Kidney (tissue), 14 donors: ENCODE results near the gene CETP. TPM values are rescaled to one million over a fixed set of nuclear protein-coding genes. Genes with fewer than 3 reads are reported as not detected.

Source experiments
- DNase-seq, 5 donors: peaks; one replicate each; pipeline ENCODE4 v3.0.0-alpha.2; 2013 to 2020
- FAIRE-seq: peaks from 2 replicates; lab custom pipeline; 2012; peaks lifted over from hg19 to GRCh38; lab: Jason Lieb, UNC
- H3K27ac ChIP-seq, 2 donors: one replicate each; pipeline ENCODE4 v1.7.0; 2013; ENCODE audit warnings: low read depth in 2 of 2, low read length in 2 of 2, inconsistent platforms in 1 of 2
- H3K27me3 ChIP-seq: one replicate; pipeline ENCODE4 v1.7.1; 2013; ENCODE audit warnings: low read length, inconsistent platforms; ENCODE audit not compliant: control insufficient read depth, insufficient read depth
- H3K36me3 ChIP-seq, 3 donors: one replicate each; pipeline versions ENCODE4 v1.7.0 to v1.7.1; 2013; ENCODE audit warnings: low read length in 3 of 3, control low read depth in 1 of 3, inconsistent platforms in 1 of 3; ENCODE audit not compliant: insufficient read depth in 3 of 3, control insufficient read depth in 2 of 3
- H3K4me1 ChIP-seq, 3 donors: one replicate each; pipeline versions ENCODE4 v1.7.0 to v1.7.1; 2013; ENCODE audit warnings: low read length in 3 of 3, inconsistent platforms in 1 of 3, low read depth in 1 of 3; ENCODE audit not compliant: control insufficient read depth in 2 of 3, insufficient read depth in 2 of 3
- H3K4me3 ChIP-seq, 3 donors: one replicate each; pipeline versions ENCODE4 v1.7.0 to v1.8.1; 2013; ENCODE audit warnings: low read length in 3 of 3, control low read depth in 1 of 3, inconsistent platforms in 1 of 3
- H3K9ac ChIP-seq, 3 donors: one replicate each; pipeline versions ENCODE4 v1.7.0 to v1.7.1; 2013; ENCODE audit warnings: low read length in 3 of 3, control low read depth in 1 of 3, inconsistent platforms in 1 of 3
- H3K9me3 ChIP-seq, 3 donors: one replicate each; pipeline versions ENCODE4 v1.7.0 to v1.7.1; 2013; ENCODE audit warnings: low read length in 3 of 3, control low read depth in 1 of 3, inconsistent platforms in 1 of 3; ENCODE audit not compliant: control insufficient read depth in 2 of 3, insufficient read depth in 1 of 3
- CTCF ChIP-seq: IDR thresholded peaks from 3 replicates; pipeline ENCODE4 v1.5.1; 2012; ENCODE audit warnings: mild to moderate bottlenecking, moderate library complexity, borderline replicate concordance; ENCODE audit not compliant: insufficient read depth; ENCODE audit errors: extremely low read depth
- intact Hi-C: fragments of 100-400 bp; cut with DNase I; formaldehyde crosslinking; loops from one replicate; pipeline ENCODE4 v1.11.1; 2022
- polyA plus RNA-seq: library from polyadenylated mRNA; stranded (reverse); fragments of 350-450 nt; fragmentation: Illumina TruSeq; extraction: RNeasy Lipid Tissue Mini Kit (QIAGEN cat#74804); gene quantifications from one replicate; pipeline ENCODE4 v1.2.3, GENCODE V29; 2014; ENCODE audit warnings: low read depth, low replicate concordance; ENCODE audit not compliant: insufficient read depth
- total RNA-seq: library from RNA; stranded (reverse); fragmentation: NEBNext Ultra II Directional; extraction: Animal tissue kit (Norgen Biotek cat#: 25700); gene quantifications from one replicate; pipeline ENCODE4 v1.2.1, GENCODE V29; 2021
- donor health status: control.
- donor health status: control.
- donor health status: control.
- donor health status: control.
- donor health status: control.
- donor health status: DM: yes; HTN: yes; CAD: no.
- donor health status: Normal renal cell carcinoma (clear cell type).

The CETP gene
- total and polyA plus RNA-seq, 2 donors from 2014 or later, result 1.3 to 2.1 TPM

GRCh38 chr16:57013229-57013628, 51.5 kb downstream of the CETP start:
- H3K4me3 ChIP-seq, result no peak overlapping the region
- no peak for TF ChIP-seq CTCF
- no peaks in the 10 kb centered on the region for H3K36me3 ChIP-seq
- FAIRE-seq, result no peak
- H3K4me1 ChIP-seq, result no peaks in the 10 kb centered on the region
- intact Hi-C loops, result no loop called here
- no peaks in the 10 kb centered on the region for H3K9me3 ChIP-seq
- no peaks in the 10 kb centered on the region for H3K27me3 ChIP-seq
- no peak overlapping the region for H3K9ac ChIP-seq
- H3K27ac ChIP-seq, result no peak overlapping the region
- no peak for DNase-seq

DNA sequence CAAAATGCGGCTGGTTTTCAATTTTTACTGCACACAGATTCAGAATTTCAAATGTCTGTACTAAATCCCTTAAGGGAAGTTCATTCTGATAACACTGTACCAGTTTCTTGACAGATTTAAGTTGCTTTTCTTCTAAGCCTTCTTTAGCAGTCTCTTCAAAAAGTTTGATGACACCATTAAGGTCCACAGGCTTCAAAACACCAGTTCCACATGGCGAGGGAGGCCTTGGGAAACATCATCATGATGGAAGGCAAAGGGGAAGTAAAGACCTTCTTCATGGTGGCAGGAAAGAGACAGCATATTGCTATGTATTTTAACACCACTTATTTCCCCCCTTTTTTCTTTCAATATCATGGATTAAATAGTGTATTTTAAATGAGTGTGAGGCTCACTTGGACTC, 52.2 kb downstream of the CETP start:
- FAIRE-seq, result no peak
- no peak for DNase-seq
- no peak overlapping the region for H3K27ac ChIP-seq
- H3K27me3 ChIP-seq, result no peaks in the 10 kb centered on the region
- no peak overlapping the region for H3K9ac ChIP-seq
- intact Hi-C loops, result no loop called here
- no peaks in the 10 kb centered on the region for H3K9me3 ChIP-seq
- no peak overlapping the region for H3K4me3 ChIP-seq
- no peaks in the 10 kb centered on the region for H3K4me1 ChIP-seq
- no peak for TF ChIP-seq CTCF
- no peaks in the 10 kb centered on the region for H3K36me3 ChIP-seq

DNA sequence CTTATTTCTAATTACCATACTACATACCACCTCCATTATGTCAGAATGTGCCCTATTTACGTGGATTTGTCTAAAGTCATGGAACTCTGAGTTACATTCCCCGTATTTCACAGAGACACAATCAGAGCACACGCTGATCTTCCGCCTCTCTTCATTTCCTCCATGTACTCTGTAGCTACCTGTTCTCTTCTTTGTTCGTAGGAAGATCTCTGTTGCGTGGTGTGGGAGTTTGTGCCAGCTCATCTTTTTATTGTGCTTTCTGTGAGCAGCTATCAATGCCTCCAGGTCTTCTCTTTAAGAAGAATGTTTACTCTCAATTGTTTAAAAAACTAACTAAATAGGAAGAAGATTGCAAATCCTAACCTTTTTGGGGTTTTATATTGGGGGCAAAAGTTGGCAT, 54.6 kb downstream of the CETP start:
- TF ChIP-seq CTCF, result no peak
- Histone ChIP-seq H3K9ac (no peak overlapping the region), H3K27ac (no peak overlapping the region), H3K36me3 (peaks cover 0 to 2% (median 0%) of the 10 kb centered on the region in 3 donors), H3K4me3 (no peak overlapping the region), H3K27me3 (no peaks in the 10 kb centered on the region), H3K4me1 (no peaks in the 10 kb centered on the region), H3K9me3 (no peaks in the 10 kb centered on the region)
- intact Hi-C loops, result no loop called here
- DNase-seq (no peak), FAIRE-seq (no peak)

- Histone ChIP-seq H3K36me3 (peaks cover 0 to 2% (median 0%) of the 10 kb centered on the region in 3 donors), H3K4me1 (no peaks in the 10 kb centered on the region), H3K9me3 (no peaks in the 10 kb centered on the region), H3K27ac (no peak overlapping the region), H3K4me3 (no peak overlapping the region), H3K9ac (no peak overlapping the region), H3K27me3 (no peaks in the 10 kb centered on the region)
- intact Hi-C loops, result no loop called here
- no peak for FAIRE-seq
- DNase-seq, result no peak
- TF ChIP-seq CTCF, result no peak
Observed at GRCh38 chr16:57016831-57017230, 55.1 kb downstream of the CETP start.
